HG03571 (cell line): Measurements from ENCODE around the gene GCFC2.
"Not testable (repeated sequence)": the region's sequence is repeated elsewhere in the genome, so short reads cannot be mapped to it uniquely, and the experiment has no call there.

Experiments used
- ATAC-seq: cut with Tn5 transposase; IDR thresholded peaks from one replicate; pipeline ENCODE4 v1.9.1; 2021; ENCODE audit not compliant: unreplicated experiment

Gene GCFC2

DNA sequence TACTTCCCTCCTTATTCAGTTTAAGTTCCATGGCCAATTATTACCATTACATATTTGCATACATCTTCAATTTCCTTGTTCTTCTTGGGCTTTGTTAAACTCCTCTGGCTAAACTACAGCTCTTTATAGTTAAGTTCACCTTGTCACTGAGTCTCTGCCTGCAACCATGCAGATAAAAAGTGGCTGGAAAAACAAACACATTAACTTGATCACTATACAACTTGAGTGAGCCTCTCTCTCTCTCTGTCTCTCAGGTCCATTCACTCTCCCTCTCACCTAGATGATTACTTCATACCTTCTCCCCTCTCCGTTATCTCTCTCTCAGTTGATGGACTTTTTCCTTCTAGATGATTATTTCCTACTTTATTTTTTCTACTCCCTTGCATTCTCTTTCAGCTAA, 30.3 kb downstream of the GCFC2 start:
- no peak for ATAC-seq

DNA sequence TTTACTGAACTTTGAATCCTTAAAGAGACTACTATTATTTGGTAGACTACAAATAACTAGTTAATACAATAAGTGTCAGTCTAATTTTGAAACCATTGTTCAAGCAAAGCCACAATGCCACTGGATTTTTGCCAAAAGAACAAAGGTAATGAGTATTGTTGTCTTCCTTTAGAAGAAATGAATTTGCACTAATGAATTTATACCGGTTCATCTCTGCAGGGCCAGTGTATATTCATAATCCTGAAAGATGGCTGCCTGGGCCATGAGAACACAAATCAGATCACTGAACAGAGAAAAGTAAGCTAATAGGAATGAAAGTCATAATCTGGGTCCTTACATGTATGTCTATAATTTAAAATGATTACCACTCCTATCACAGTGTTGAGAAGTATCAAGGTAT, 31.2 kb downstream of the GCFC2 start:
- ATAC-seq, result no peak

DNA sequence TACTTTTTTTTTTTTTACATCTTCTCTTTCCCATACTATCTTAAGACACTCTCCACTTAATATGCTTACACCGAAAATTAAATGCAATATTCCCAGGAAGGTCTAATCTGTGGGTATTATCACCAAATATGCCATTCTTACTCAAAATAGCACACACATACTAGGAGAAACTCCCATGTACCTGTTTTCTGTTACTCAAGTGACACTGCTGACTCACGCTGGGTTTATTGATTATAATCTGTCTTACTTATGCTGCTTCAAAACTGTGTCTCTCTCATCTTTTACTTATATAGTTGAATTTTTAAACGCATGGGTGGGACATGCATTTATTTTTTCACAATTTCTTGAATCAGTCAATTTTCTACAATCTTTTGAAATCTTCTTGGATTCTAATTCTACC, 34.3 kb downstream of the GCFC2 start:
- no peak for ATAC-seq

DNA sequence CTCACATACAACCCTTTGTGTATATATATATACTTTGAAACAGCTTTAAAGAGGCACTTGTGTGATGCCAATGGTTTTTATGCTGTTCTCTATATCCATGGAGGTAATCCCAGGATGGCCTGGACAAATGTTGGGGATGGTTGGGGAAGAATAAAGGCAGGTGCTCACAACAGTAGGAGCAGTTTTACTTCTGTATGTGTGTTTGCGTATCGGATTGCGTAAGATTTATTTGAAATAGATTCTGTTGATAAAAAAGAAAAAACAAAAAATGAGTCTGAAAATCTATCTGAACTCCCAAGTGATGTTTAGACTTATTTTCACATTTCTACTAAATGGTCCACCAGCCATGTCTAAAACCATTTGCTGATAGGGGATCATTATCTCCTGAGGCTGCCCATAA, 34.8 kb downstream of the GCFC2 start:
- ATAC-seq, result no peak

DNA sequence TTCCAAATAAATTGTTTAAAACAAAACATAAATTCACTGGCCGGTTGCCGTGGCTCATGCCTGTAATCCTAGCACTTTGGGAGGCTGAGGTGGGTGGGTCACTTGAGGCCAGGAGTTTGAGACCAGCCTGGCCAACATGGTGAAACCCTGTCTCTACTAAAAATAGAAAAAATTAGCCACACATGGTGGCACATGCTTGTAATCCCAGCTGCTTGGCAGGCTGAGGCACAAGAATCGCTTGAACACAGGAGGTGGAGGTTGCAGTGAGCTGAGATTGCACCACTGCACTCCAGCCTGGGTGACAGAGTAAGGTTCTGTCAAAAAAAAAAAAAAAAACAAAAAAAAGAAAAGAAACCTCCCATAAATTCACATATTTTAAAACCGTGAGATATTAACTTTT, 35.3 kb downstream of the GCFC2 start:
- not testable (repeated sequence) for ATAC-seq

DNA sequence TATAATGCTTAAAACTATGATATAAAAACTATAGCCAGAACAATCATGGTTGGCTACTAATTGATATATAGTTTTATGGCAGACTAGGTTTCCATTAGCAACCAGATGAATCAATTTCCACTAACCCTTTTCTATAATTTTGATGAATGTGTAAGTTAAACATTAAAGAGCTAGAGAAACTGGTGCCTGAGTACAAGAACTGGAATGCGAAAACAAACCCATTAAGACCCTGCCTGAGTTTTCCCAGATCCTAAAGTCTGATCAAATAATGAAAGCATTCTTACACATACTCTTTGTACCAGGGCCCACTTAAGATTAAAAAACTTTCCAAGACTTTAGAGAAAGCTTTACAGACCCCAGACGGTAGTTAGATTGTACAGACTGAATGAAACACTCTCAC, 42.8 kb downstream of the GCFC2 start:
- ATAC-seq, result no peak

DNA sequence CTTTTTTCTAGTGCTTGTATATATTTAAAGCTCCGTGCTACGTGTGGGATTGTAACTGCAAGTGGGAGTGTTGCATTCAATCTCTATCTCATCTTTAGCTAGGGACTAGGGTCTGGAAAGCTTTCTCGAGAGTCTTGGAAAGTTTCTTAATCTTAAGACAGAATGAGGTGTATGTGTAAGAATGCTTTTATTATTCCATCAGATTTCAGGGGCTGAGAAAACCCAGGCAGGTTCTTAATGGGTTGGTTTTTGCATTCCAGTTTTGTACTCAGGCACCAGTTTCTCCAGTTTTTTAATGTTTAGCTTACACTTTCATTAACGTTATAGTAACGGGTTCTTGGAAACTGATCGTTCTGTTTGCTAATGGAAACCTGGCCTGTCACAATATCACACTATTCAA, 43.8 kb downstream of the GCFC2 start:
- no peak for ATAC-seq

DNA sequence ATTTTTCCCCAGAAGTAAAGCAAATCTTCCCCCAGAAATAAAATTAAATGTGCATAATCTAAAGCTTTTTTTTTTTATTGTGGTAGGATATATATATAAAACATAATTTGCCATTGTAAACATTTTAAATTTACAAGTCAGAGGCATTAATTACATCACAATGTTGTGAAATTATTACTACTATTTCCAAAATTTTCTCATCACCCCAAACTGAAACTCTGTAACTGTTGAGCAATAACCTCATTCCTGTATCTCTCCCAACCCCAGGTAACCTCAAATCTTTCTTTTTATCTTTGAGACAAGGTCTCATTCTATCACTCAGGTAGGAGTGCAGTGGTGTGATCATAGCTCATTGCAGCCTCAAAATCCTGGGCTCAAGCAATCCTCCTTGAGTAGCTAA, 52.9 kb downstream of the GCFC2 start:
- no peak for ATAC-seq

DNA sequence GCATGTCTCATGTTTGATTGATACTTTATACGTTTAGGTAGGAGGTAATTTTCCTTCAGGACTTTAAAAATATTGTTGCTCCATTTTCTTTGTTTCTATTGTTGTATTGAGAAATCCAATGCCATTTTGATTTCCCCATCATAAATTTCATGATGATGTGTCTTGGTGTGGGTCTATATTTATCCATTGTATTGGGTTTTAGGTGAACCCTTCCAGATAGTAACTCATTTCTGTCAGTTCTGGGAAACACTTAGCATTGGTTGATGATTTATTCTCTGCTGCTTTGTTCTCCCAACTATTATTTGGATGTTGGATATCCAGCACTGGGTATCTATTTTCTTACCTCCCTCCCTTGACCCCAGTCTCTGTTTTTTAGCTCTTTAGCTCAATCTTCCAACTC, 54.2 kb downstream of the GCFC2 start:
- ATAC-seq, result no peak

DNA sequence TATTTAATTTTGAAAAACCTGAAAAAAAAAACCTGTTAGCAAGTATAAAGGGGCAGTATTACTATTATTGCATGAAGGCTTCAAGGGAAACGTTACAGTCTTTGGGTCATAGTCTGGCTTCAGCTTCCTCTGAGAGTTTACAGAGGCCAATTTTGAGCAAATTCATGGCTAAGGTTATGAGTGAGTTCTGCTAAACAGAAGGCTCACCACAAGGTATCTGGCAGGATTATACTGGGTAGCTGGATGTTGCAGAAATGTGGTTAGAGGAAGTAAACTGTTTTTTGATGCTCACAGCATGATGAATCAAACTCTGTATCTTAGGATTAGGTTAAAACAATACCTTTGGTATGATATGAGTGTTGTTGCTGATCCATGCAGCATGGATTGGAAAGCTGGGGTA, 54.9 kb downstream of the GCFC2 start:
- no peak for ATAC-seq

DNA sequence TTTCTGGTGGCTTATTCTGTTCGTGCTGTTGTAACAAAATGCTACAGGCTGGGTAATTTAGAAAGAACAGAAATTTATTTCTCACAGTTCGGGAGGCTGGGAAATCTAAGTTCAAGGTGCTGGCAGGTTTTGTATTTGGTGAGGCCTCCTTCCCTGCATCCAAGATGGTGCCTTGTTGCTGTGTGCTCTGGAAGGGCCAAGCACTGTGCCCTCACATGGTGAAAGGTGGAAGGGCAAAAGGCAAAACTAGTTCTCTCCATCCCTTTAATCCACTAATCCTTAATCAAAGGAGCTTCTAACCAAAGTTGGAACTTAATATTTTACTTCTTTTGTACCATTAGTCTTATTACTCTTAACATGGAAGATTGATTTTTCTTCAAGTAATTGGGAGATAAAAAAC, 56.7 kb downstream of the GCFC2 start:
- no peak for ATAC-seq

DNA sequence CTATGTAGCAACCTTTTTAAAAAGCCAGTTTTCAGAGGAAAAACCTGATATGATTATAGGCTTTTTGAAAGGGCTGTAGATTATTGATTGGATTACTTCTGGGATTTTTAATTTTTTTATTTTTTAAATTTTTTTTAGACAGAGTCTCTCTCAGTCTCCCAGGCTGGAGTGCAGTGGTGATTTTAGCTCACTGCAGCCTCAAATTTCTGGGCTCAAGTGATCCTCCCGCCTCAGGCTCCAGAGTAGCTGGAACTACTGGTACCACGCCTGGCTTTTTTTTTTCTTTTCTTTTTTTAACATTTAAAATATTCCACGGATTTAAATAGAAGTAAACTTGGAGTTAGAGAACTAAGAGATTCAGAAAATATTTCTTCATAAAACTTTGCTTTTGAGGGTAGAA, 62.9 kb downstream of the GCFC2 start:
- no peak for ATAC-seq

DNA sequence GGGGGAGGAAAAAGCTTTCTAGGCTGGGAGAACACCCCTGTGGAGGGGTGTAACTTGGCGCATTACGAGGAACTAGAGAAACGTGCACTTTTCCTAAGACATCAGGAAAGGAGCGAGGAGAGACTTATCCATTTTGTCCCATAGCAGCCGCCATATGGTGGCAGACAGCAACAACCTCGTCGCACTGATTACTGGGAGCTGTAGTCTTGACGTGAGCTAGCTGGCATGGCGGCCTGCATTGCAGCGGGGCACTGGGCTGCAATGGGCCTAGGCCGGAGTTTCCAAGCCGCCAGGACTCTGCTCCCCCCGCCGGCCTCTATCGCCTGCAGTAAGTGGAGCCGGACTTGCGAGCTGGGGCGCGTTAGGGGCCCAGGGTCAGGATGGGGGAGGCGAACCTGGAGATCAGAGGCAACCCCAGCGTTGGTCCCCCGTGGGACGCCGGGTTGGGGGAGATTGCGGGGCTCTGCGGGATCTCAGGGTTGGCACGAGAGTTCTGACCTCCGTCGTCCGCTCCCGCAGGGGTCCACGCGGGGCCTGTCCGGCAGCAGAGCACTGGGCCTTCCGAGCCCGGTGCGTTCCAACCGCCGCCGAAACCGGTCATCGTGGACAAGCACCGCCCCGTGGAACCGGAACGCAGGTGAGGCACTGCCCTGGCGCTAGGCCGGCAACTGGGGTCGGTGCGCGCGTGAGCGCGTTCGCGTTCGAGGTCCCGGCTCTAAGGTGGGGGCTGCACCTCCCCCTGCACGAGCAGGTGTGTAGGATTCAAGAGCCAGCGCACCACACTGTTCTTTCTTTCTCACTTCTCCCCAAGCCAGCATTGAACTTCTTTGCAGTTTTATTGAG, 63.9 kb downstream of the GCFC2 start, which contains the start of gene MRPL19:
Gene MRPL19, plus strand, starts transcription at position 201 of the 843 bp plus-strand sequence. Its CDS starts 25 bp downstream, at position 226.
- peak; percentile 94 for ATAC-seq

DNA sequence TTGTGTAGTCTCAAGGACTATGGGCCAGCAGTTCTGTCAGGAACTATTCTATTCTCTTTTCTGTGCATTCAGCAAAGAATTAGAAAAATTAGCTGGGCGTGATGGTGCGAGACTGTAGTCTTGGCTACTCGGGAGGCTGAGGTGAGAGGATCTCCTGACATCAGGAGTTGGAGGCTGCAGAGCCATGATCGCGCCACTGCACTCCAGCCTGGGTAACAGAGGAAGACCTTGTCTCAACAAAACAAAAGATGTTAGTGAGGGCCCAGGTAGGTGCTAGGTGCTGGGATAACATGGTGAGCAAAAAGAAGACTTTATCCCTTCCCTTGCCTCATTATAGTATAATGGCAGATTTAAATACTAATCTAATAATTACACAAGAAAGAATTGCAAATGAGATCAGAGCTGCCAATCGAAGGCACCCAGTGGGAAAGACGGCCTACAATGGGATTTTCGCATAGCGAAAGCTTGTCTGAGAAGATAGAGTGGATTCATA, 64.6 kb downstream of the GCFC2 start:
- ATAC-seq, result no peak

DNA sequence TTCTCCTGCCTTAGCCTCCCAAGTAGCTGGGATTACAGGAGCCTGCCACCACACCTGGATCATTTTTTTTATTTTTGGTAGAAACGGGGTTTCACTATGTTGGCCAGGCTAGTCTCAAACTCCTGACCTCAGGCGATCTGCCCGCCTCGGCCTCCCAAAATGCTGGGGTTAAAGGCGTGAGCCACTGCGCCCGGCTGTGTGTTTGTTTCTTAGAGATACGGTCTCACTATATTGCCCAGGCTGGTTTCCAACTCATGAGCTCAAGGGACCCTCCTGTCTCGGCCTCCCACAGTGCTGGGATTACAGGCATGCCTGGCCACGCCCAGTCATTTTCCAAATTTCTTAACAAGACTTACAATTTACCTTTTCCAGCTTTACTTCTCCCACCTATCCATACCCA, 65.1 kb downstream of the GCFC2 start:
- ATAC-seq, result no peak

DNA sequence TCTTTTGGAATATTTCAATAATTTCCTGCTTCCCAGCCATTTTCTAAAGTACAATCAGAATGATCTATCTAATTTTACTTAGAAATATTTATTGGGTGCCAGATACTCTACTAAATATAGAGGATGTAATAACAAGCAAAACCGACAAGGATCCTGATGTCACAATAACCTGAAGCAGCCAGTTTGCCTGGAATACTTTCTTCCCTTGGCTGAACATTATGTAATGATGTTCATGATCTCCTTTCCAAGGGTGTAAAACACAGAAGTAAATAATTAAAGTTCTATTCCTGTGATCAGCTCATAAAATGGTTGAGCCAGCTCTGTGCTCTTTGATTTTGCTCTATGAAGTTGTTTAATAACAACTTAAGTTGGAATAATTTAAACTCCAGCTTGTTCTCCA, 66.7 kb downstream of the GCFC2 start:
- ATAC-seq, result no peak

DNA sequence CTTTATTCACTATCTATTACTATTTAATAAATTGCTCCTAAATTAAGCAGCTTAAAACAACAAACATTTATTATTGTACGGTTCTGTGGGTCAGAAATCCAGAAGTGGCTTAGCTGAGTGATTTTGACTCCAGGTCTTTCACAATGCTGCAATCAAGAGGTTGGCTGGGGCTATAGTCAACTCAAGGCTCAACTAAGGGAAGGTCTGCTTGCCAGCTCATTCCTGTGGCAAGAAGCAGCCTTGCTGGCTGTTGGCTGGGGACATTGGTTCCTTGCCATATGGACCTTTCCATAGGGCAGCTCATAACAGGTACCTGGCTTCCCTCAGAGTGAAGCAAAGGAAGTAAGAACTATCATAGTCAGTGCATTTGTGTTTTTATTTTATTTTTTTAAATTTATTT, 69.1 kb downstream of the GCFC2 start:
- no peak for ATAC-seq

DNA sequence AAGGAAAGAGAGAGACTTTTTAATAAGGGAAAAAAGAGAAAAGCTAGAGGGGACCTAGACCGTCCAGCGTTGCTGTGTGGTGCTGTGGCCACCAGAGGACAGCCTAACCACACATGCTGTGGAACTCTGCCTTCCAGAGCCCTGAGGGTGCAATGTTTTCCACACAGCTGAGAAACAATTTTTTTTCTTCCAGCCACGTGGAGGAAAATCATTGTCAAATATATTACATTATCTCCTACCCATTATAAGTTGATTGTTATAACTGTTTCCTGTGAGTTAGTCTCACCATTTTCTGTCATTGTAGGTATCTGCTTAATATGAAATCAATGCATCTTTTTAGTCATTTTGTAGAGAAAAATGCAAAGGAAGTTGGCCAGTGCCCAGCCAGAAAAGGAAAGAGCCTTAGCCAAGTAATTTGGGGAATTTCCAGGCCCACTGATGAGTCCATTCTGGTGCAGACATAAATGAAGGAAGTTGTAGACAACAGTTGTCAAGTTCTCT, 70.0 kb downstream of the GCFC2 start:
- no peak for ATAC-seq

DNA sequence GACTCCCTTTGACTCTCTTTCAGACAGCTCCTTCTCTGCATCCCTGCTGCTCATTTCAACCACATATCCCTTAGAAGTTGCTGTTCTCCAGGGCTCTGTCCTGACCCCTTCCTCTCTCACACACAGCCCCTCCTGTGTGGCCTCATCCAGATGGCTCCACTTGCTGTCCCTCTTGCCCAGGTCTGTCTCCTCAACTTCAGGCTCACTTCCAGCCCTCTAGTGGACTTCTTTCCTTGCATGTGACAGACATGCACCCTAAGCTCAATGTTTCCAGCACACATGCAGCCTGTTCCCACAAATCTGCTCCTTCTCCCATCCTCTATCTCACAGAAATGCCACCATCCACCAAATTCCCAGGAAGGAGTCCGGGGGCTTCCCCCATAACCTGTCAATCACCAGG, 73.1 kb downstream of the GCFC2 start:
- ATAC-seq, result no peak

DNA sequence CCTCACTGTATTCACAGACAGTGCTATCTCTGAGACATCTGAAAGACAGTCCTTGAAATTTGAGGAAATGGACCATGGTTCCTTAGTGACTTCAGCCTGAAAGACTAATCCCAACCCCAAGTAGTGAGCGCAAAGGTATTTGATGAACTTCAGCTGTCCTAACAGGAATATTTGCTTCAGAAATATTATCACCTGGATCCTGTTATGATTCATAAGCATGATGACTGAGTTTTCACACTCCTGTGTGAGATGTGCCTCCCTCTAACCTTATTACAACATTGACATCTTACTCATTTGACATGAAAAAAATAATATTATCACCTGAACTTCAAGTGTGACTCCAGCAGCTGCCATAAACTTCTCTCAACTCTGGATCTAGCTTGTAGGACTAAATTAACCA, 75.8 kb downstream of the GCFC2 start:
- no peak for ATAC-seq

DNA sequence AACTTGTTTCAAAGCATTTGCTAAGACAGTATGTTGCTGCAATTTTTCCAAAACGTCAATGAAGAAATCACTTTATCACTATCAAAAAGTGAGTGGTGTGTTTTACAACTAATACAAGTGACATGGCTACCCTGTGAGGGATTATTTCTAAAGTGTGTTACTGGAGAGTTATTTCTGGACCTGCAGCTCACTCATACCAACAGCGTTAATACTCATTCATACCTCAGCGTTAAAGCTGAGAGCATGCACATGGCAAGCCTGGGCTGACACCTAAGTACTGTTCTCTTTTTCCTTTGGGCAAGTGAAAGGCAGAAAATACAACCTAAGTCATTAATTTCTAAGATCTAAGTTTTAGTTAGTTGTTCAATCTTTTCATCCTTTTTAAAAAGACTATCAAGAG, 77.1 kb downstream of the GCFC2 start:
- no peak for ATAC-seq

DNA sequence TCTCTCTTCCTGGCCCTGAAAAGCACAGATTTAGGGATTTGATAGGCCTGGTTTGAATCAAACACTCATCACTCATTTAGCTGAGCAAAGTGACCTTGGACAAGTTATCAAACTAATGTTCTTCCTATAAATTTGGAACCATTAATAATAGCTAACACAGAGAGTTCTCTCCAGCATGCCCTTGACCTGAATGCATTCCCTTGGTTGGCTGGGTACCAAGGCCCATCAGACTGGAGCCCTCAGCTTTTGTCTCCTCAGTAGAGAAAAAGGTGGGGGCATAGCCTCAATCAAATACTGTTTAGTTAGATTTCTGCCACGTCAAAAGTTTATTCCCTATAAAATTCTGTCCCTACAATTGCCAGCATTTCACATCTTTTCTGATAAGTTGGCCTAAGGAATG, 77.9 kb downstream of the GCFC2 start:
- no peak for ATAC-seq
